NCI-H1105 treated with DMSO at 0.1 percent for 48 hours (cell line): ENCODE data around the gene PAM.
A peak's percentile ranks its signal among the peaks of the same experiment; 100 is the strongest.
"Not testable (repeated sequence)": the region's sequence is repeated elsewhere in the genome, so short reads cannot be mapped to it uniquely, and the experiment has no call there.

ENCODE experiments used
- DNase-seq: peaks from one replicate; lab custom pipeline; 2025; lab: John Stamatoyannopoulos, UW

PAM gene

GRCh38 chr5:102751903-102752376 is 3.2 kb upstream of the PAM start:
- not testable (repeated sequence) for DNase-seq

GRCh38 chr5:102753889-102754766 is 977 bp upstream of the PAM start:
- peak; percentile 22 for DNase-seq

GRCh38 chr5:102755686-102756371 is 724 bp downstream of the PAM start:
- DNase-seq = peak; percentile 32

GRCh38 chr5:102758576-102758975 is 3.5 kb downstream of the PAM start:
- no peak for DNase-seq

- no peak for DNase-seq
Observed at GRCh38 chr5:102759289-102759688, 4.2 kb downstream of the PAM start.

GRCh38 chr5:102759700-102760099 is 4.6 kb downstream of the PAM start:
- no peak for DNase-seq

- DNase-seq = no peak
Observed at GRCh38 chr5:102760815-102761214, 5.7 kb downstream of the PAM start.

GRCh38 chr5:102762095-102762534 is 7.0 kb downstream of the PAM start:
- DNase-seq = no peak

- no peak for DNase-seq
Observed at GRCh38 chr5:102762562-102763227, 7.6 kb downstream of the PAM start.

GRCh38 chr5:102763734-102764133 is 8.6 kb downstream of the PAM start:
- DNase-seq = no peak

GRCh38 chr5:102764381-102765004 is 9.4 kb downstream of the PAM start:
- no peak for DNase-seq

- no peak for DNase-seq
Observed at GRCh38 chr5:102765350-102765749, 10.2 kb downstream of the PAM start.

- DNase-seq = no peak
Observed at GRCh38 chr5:102766295-102767090, 11.4 kb downstream of the PAM start.

- DNase-seq = no peak
Observed at GRCh38 chr5:102767862-102768261, 12.8 kb downstream of the PAM start.

- DNase-seq = no peak
Observed at GRCh38 chr5:102770803-102771202, 15.7 kb downstream of the PAM start.

GRCh38 chr5:102771435-102771834 is 16.3 kb downstream of the PAM start:
- DNase-seq = no peak

GRCh38 chr5:102772273-102772672 is 17.2 kb downstream of the PAM start:
- DNase-seq = no peak

- DNase-seq = no peak
Observed at GRCh38 chr5:102773133-102773532, 18.0 kb downstream of the PAM start.

GRCh38 chr5:102775756-102776155 is 20.7 kb downstream of the PAM start:
- DNase-seq = not testable (repeated sequence)

GRCh38 chr5:102777099-102777498 is 22.0 kb downstream of the PAM start:
- DNase-seq = no peak

- no peak for DNase-seq
Observed at GRCh38 chr5:102778478-102778877, 23.4 kb downstream of the PAM start.
